Measurements from ENCODE around the gene HRCT1. TPM values are rescaled to one million over a fixed set of nuclear protein-coding genes. Genes with fewer than 3 reads are reported as not detected.

The HRCT1 gene
- total and polyA plus RNA-seq, 2 of the 4 experiments (the other 2 are of a cell fraction) = 1.1 to 3.9 TPM

- ATAC-seq (ENCODE audit: low read depth) (no peak), DNase-seq (no peak)
- TF ChIP-seq MXI1 (IDR thresholded peaks at IDR 0.05; ENCODE audit: borderline replicate concordance, low read depth, low read length) = no peak
- TF ChIP-seq BHLHE40 (IDR thresholded peaks at IDR 0.05; ENCODE audit: low read depth, low read length) = no peak
- TF ChIP-seq RAD21 (IDR thresholded peaks at IDR 0.05; ENCODE audit: low read length) = no peak
- TF ChIP-seq CHD1 (IDR thresholded peaks at IDR 0.05; ENCODE audit: low read depth, low read length) = no peak
- no peak for TF ChIP-seq SMC3 (IDR thresholded peaks at IDR 0.05; ENCODE audit: low read depth, low read length)
- TF ChIP-seq CEBPB (IDR thresholded peaks at IDR 0.05; ENCODE audit: low read depth, low read length) = no peak
- TF ChIP-seq ELK1 (IDR thresholded peaks at IDR 0.05; ENCODE audit: borderline replicate concordance, low read depth, low read length) = no peak
- no peak for TF ChIP-seq RCOR1 (IDR thresholded peaks at IDR 0.05; ENCODE audit: insufficient replicate concordance, low read length)
- TF ChIP-seq NFE2L2 (IDR thresholded peaks at IDR 0.05; ENCODE audit: low read depth, low read length) = no peak
- TF ChIP-seq CTCF (conservative IDR thresholded peaks at IDR 0.05; ENCODE audit: low read depth, low read length) = no peak
- no peak for TF ChIP-seq FOS (IDR thresholded peaks at IDR 0.05; ENCODE audit: low read depth, low read length)
- TF ChIP-seq USF2 (IDR thresholded peaks at IDR 0.05; ENCODE audit: low read depth, low read length) = no peak
- no peak for TF ChIP-seq POLR2A (IDR thresholded peaks at IDR 0.05; ENCODE audit: low read depth, low read length)
- TF ChIP-seq MAFK (IDR thresholded peaks at IDR 0.05; ENCODE audit: low read depth, low read length) = no peak
- no peak overlapping the region for H2AK9ac ChIP-seq (replicated peaks; ENCODE audit: low read depth, low read length, poor library complexity)
- H3K9me1 ChIP-seq (ENCODE audit: insufficient read depth, low read length) = 0 out of 2 replicates have a peak, but pooled peaks cover 3% of the 10 kb centered on the region
- no peak overlapping the region for H4K91ac ChIP-seq (ENCODE audit: insufficient read depth, low read depth, low read length)
- H3K27me3 ChIP-seq (ENCODE audit: control insufficient read depth, insufficient read depth, low read length) = peaks cover 7% of the 10 kb centered on the region; the same call in 1 of the 2 replicates
- no peaks in the 10 kb centered on the region for H3K79me1 ChIP-seq (ENCODE audit: low read depth in 1 of 2, low read length in 2 of 2)
- H3K4me3 ChIP-seq (ENCODE audit: insufficient read depth, low read depth, low read length) = no peak overlapping the region
- no peak overlapping the region for H4K5ac ChIP-seq (ENCODE audit: low read depth, low read length)
- H2BK20ac ChIP-seq (ENCODE audit: low read depth, low read length) = no peak overlapping the region
- H3K27ac ChIP-seq (ENCODE audit: insufficient read depth, low read length) = no peak overlapping the region
- no peaks in the 10 kb centered on the region for H3K36me3 ChIP-seq (ENCODE audit: control insufficient read depth, insufficient read depth, low read length)
- H3K56ac ChIP-seq (ENCODE audit: extremely low read depth, insufficient read depth, low read length) = no peak overlapping the region
- no peaks in the 10 kb centered on the region for H4K20me1 ChIP-seq (ENCODE audit: insufficient read depth, low read length)
- H4K8ac ChIP-seq (ENCODE audit: low read depth in 2 of 2, low read length in 2 of 2) = no peak overlapping the region
- peaks cover 4% of the 10 kb centered on the region; the same call in 1 of the 2 replicates for H3K9me3 ChIP-seq (ENCODE audit: control insufficient read depth, insufficient read depth, low read length)
- no peak overlapping the region for H3K14ac ChIP-seq (replicated peaks; ENCODE audit: low read depth, low read length)
- POLR2A ChIA-PET (ENCODE audit: unreplicated experiment) = no interaction called here
- no peak overlapping the region for H3K18ac ChIP-seq (ENCODE audit: low read depth, low read length)
- H3K4me2 ChIP-seq (ENCODE audit: low read depth, low read length) = no peak overlapping the region; the same call in 1 of the 2 replicates
- H2BK5ac ChIP-seq (ENCODE audit: low read depth, low read length, poor library complexity, severe bottlenecking) = no peak overlapping the region
- H2AFZ ChIP-seq (replicated peaks; ENCODE audit: low read length, poor library complexity) = no peak overlapping the region
- H3K4ac ChIP-seq (ENCODE audit: low read depth, low read length) = no peak overlapping the region
- no peak overlapping the region for H3K23ac ChIP-seq (ENCODE audit: low read depth, low read length)
- no peak overlapping the region for H2BK15ac ChIP-seq (ENCODE audit: low read depth, low read length)
- dilution Hi-C loops (cut with HindIII; ENCODE audit: low sequenced_read_pairs, unreplicated experiment) = no loop called here
- intact Hi-C loops (cut with micrococcal nuclease) = no loop called here
- in situ Hi-C loops (cut with MboI; ENCODE audit: low sequenced_read_pairs) = no loop called here
- no TSS peak for BruUV-seq (replicated peaks)
- H3K9ac ChIP-seq (ENCODE audit: low read depth, low read length) = no peak overlapping the region
- H2BK120ac ChIP-seq (ENCODE audit: low read depth, low read length) = no peak overlapping the region
- no peaks in the 10 kb centered on the region for H3K4me1 ChIP-seq (ENCODE audit: control insufficient read depth, insufficient read depth, low read length)
- H2AK5ac ChIP-seq (ENCODE audit: low read depth, low read length) = no peak overlapping the region
- no CpG with 5 or more reads among the region's 3 CpGs for WGBS, 2 experiments (ENCODE audit: extremely low coverage in 2 of 2, insufficient read length in 1 of 2)
- CTCF ChIA-PET = no interaction called here
These were observed 33.5 kb upstream of the HRCT1 start for GRCh38 chr9:35872505-35872904.

Data from IMR-90 (cell line).